NCI-H446 (cell line): ENCODE results near the gene RBPJ.
A peak's percentile ranks its signal among the peaks of the same experiment; 100 is the strongest.

Experiments used
- DNase-seq, 2 experiments: peaks; one replicate each; lab custom pipeline; 2025; lab: John Stamatoyannopoulos, UW

Gene RBPJ

DNA sequence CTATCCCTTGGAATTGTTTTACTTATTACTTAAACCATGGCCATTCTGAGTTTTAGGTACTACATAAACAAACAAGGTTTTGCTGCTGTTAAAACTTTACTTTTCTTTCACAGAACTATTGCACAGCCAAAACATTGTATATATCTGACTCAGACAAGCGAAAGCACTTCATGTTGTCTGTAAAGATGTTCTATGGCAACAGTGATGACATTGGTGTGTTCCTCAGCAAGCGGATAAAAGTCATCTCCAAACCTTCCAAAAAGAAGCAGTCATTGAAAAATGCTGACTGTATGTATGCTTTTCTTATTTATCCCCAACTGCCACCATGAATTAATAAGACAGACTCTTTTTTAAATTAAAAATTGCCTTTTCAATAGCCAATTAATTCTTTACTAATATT is 99.6 kb downstream of the RBPJ start:
- DNase-seq: no peak

DNA sequence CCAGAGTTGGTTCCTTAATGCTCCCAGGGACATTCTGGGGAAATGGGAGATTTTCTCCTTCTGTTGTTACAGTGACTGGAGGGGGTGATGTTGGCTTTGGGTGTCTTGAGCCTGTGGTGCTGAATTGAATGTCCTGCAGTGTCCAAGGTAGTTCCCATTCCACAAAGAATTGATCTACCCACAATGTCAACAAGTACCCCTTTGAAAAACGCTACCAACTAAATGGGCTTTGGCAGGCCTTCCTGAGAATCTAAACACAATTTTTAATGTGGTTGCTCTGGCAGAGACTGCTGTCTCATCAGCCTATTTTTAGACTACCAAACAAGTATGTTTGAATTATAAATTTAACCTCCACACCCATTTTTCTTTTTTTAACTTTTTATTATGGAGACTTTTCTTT is 100.1 kb downstream of the RBPJ start:
- DNase-seq: no peak

DNA sequence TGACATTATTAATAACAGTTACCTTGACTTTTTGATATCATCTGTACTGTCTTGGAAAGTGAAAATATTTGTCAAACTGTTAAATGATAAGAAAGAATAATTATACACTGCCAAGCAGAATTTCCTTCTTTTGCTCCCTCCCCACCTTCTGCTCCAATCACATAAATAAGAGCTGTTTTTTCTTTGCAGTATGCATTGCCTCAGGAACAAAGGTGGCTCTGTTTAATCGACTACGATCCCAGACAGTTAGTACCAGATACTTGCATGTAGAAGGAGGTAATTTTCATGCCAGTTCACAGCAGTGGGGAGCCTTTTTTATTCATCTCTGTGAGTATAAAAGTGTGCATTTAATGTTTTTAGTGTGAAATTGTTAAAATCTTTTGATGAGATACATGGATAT is 103.3 kb downstream of the RBPJ start:
- no peak for DNase-seq

DNA sequence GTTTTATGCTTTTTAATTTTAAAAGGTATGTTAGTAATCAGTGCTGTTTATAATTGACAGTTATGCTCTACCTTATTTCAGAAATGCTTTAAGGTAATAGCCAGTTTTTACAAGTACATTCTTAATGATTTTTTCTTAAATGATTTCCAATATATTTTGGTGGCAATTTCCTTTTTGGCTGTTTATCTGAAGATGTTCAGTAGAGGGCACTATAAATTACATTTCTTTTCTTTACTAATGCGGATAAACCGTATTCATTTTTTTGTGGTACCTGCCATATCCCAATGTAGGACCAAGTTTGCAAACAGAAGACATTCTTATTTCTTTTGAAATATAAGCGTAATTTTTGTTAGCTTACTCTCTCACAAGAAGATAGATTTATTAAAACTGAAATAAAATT is 104.0 kb downstream of the RBPJ start:
- DNase-seq: no peak

DNA sequence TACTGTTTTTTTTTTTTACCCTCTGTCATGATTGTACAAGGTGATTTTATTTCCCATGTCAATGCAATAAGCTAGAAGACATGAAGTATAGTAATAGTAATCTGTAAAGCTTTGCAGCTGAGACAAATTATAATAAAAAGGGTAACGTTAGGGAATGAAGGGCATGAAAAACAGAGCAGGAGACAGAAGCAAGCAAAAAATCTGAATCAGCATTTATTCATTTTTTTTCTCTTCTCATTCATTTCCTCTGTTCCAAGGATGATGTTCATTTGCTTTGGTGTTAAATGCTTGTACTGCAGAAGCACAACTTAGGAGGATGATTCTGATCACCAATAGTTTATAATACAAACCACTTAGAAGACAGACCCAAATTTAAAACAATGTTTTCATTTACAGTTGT is 105.1 kb downstream of the RBPJ start:
- no peak for DNase-seq

DNA sequence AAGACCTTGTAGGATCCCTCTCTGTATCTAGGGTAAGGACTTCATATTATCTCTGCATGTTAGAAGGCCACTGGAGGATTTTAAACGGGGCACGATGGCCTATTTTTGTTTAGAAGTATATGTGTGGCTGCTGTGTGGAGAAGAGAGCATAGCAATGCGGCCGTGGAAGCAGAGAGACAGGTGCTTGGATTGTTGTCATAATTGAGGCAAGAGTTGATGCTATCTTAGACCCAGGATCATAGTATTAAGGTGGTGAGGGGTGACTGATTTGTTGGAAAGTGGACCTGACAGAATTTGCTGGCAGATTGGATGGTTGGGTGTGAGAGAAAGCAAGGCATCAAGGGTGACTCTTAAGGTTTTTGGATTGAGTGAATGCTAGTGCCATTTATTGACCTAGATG is 106.1 kb downstream of the RBPJ start:
- DNase-seq: no peak

DNA sequence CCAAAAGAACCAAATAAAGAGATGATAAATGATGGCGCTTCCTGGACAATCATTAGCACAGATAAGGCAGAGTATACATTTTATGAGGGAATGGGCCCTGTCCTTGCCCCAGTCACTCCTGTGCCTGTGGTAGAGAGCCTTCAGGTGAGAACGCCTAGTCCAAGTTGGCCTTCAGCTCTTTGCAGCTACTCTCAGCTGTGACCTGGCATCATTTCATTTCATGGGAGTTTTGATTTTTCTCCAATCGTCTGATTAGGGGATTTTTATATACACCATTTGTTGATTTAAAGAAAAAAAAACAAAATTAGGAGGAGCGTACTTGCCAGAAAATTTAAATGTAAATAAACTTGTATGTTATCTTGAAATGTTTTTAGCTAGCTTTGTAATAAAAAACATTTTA is 109.1 kb downstream of the RBPJ start:
- DNase-seq: no peak

DNA sequence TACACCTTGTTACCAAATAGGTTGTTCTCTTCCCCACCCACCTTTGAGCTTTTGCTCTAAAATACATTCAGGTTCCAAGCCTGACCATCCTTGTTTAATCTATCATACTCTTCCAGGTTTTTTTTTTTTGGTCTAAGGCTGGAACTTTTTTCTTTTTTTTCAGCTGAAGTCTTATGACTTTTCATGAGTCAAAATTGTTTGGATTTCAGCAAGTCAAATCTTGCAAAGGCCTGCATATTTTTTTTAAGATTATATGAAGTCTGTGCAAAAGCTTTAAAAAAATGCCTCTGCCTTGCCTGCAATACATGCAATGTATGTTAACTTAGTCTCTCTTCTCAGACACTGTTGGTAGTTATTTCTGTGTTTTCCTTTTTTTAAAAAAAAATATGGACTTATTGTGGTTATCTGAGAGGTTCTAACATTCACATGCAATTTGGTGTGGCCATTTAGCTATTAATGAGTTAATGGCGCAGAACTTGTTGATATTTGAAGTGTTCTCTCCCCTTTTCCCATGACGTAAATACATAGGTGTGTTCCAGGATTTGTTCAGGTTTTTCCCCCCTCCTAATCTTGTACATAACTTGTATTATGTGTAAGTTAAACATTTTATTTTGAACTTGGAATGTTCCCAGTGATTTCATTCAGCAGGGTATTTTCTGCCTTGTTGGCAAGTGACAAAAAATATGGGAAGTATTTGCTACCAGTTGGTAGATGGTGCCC is 110.8 kb downstream of the RBPJ start:
- DNase-seq: no peak

DNA sequence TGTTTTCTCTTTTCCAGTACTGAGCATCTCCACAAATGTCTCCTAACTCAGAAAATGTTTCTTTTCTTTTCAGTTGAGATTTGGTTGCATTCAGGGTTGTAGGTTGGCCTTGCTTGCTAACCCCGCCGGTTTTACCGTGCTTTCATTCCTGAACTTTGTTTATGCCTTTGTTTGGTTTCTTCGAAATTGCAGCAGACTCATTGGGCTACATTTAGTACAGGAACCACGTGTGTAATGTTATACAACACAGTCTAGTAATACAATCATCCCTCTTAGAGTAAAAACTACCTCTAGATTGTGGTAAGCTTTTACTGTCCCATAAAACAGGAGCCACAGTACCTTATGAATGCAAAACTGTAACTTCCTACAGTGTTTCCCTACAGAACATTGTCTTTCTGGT is 111.6 kb downstream of the RBPJ start:
- DNase-seq: no peak

DNA sequence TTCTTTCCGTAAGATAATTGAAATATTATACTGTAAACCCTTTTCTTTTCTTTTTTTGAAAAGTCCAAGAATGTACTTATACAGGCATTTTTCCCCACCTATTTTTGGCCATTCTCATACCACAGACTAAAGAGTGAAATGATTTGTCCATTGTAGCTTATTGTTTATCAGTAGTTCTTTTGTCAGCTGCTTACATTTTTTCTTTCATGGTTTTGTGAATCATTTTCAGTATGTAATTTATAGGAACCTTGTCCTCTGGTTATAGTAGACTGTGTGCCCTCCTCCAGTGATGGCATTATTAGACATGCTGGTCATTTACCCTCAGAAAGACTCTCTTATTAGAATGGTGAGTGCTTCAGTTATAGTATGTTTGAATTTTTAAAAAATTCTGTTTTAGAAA is 112.7 kb downstream of the RBPJ start:
- DNase-seq: no peak

DNA sequence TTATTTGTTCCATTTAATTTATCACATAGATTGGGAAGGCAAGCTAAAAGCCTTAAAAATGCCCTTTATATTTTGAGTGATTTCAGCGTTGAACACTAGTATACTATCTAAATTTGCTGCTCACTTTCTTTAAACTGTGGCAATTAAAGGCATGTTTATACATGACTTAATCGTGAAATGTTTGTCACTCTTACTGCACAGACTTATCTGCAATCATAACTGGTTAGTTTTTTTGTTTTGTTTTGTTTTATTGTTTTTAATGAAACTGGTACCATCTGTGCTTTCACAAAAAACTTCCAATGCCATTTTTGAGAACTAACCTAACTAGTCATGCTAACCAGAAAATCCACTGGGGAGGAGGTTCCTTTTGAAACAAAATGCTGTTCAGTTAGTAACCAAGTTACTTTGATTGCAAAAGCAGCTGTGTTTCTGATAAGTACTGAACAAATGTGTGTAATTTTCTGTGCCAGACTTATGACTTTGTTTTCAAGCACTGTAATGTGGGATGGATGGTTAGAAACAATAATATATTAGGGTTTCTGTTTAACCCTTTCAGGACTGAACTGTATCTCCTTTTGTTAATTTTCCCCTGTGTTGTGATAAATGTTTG is 113.3 kb downstream of the RBPJ start:
- DNase-seq: no peak

DNA sequence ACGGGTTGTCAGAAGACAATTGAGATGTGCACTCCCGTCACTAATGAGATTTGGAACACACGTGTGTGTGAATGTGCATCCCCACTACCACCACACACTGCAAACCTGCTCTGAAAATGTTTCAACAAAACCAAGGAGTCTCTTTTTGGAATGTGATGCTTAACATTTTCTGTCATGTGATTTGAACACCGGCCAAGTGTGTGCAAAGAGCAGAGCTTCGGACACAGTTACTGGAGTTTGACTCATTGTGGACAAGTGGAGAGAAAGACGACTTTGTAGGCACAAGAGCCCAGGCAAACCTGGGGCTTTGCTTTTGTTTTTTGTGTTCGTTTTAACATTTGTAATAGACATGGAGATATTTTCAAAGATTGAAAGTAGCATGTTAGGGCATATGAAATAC is 120.3 kb downstream of the RBPJ start:
- no peak for DNase-seq

DNA sequence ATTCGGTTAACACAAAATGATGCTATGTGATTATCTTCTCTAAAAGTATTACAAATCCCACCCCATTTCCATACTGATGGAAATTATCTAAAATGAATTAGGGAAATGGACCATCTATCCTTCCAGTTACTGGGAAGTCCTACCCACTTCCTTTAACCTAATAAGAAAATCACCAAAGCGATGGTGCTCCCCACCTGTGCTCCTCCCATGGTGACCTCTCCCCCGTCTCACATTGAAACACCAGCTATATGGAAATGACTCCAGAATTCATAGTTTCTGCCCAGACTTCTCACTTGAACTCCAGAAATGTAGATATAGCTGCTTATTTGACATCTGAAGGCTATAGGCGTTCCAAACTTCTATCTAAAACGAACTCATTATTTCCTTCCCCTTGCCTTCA is 121.0 kb downstream of the RBPJ start:
- no peak for DNase-seq

DNA sequence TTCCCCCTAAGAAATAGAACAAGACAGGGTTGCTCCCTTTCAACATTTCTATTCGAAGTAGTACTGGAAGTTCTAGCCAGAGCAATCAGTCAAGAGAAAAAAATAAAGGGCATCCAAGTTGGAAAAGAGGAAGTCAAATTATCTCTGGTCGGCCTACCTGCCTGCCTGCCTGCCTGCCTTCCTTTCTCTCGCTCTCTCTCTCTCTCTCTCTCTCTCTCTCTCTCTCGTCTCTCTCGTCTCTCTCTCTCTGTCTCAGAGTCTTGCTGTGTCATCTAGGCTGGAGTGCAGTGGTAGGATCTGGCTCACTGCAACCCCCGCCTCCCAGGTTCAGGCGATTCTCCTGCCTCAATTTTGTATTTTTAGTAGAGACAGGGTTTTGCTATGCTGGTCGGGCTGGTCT is 126.6 kb downstream of the RBPJ start:
- no peak for DNase-seq

DNA sequence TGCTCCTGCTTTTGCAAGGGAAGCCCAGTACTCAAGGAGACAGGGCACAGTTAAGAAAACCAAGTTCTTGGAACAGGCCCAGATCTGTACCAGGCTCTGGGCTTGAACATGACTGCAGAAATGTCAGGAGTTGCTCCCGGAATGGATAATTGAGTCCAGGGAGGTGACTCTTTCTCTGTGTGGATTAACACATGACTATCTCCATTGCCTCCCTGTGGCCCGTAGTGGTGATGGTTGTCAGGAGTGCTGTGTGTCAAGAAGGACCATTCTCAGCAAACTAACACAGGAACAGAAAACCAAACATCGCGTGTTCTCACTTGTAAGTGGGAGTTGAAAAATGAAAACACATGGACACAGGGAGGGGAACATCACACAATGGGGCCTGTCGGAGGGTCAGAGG is 129.6 kb downstream of the RBPJ start:
- DNase-seq: no peak

DNA sequence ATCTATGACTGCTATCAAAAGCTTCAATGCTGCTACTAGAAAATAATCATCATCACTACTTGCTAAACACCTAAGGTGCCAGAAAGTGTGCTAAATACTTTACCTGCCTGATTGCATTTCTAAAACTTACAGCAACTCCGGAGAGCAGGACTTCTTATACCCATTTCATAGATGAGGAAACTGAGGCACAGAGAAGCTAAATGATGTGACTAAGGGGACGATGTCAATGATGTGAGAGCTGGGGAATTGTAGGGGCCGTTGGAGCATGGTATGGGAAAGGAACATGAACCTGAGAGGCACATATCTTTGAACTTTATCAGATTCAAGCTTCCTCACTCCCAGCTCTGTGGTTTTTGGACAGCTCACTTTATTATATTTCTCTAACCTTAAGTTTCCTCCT is 130.8 kb downstream of the RBPJ start:
- DNase-seq: no peak

DNA sequence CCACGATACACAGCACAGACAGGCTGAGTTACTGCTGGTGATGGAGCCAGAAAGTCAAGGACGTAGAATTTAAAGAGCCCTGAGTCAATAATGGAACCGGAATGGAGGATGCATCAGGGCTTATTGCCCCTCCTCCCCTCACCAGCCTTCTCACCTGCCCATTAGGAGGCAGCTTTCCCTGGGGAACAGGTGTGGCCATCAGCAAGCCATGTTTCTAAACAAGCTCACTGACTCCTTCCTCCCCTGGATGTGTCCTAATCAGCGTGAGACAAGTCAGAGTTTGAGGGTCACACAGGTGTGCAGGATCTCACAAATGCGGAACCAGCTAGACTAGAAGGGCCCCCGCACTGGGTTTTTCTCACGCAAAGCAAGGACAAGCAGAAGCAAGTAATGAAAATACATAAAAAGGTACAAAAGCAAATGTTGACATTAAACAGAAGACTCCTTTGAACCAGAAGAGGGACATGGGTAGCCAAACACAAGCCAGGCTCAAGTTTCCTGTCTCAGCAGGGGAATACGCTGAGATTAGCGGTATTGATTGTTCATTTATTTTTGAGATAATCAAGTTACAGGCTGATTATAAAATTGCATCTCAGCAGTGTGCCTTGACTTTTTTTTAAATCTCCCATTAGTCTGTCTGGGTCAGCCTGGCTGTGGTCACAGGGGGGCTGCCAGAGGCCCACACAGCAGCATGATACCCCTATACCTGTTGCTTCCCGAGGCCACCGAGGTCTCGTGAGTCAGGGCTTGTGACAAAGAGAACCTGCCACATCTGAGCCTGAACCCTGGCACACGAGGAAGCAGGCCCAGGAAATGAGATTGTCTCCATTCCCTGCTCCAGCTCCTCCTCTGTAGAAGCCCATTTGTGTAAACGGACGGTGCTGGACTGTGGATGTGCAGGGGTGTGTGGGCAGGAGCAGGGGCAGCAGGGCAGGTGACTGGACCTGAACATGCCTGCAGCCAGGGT is 132.0 kb downstream of the RBPJ start:
- DNase-seq: no peak

DNA sequence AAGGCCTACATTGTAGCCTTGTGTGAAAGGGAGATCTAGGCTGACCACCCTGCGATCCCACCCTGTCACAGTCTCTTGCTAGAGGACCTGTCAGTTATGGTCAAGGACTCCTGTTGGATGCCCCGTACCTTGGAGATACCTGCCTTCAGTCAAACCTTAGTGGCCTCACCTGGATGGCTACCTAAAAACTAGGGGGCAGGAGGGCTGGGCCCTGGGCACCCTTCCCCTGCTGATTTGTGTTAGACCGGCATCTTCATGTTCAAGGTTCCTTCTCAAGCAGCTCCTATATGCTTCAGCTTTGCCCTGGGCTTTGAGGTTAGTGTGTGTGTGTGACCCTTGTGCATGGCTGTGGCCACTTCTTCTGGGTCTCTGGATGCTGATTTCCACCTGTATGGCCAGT is 134.1 kb downstream of the RBPJ start:
- DNase-seq: no peak

DNA sequence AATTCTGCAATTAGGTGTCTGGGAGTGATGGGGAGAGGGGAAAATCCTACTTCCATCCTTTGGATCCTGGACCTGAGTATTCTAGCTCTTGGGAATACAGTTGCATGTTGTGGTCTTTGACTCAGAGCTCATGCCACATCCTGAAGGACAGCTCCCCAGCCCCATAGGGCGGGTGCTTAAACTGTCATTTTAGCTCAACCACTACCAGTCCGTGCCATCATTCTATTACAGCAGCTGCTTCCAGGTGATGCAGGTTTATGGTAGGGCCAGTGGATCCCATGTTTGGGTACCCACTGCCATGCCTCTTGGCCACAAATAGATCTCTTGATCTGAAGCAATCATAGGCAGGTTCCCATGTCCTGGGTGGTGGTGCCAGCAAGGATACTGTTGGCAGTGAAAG is 134.8 kb downstream of the RBPJ start:
- no peak for DNase-seq

DNA sequence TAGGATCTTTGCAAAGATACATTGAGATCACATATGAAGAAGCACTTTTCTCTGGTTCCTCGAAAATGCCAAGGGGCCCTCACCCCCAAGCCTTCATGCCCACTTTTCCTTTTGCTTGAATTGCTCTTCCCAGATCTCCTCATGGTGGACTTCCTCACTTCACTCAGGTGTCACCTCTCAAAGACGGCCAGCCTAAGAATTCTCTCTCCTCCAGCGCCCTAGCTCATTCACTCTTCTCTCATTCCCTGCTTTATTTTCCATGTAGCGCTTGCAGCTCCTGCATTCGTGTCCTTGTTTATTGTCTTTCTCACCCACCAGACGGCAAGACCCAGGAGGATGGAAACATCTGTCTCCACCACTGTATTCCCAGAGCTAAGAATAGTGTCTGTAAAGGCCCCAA is 136.6 kb downstream of the RBPJ start:
- no peak for DNase-seq

DNA sequence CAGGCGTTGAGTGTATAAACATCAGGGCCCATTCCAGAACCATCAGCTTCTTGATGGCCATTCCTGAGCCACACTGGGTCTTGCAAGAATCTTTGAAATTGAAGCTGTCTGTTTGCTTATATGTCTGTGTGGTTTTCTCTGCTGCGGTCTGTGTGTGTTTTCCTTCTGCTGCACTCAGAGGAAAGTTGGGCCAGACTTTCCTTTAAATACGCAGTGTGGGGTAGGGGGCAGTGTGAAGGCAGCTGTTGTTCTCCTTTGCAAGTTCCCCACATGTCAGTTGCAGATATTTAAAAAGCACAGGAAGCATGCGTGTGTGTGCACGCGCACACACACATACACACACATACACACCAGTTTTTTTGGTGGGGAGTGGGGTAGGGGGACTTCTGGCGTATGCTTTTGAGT is 137.3 kb downstream of the RBPJ start:
- no peak for DNase-seq

DNA sequence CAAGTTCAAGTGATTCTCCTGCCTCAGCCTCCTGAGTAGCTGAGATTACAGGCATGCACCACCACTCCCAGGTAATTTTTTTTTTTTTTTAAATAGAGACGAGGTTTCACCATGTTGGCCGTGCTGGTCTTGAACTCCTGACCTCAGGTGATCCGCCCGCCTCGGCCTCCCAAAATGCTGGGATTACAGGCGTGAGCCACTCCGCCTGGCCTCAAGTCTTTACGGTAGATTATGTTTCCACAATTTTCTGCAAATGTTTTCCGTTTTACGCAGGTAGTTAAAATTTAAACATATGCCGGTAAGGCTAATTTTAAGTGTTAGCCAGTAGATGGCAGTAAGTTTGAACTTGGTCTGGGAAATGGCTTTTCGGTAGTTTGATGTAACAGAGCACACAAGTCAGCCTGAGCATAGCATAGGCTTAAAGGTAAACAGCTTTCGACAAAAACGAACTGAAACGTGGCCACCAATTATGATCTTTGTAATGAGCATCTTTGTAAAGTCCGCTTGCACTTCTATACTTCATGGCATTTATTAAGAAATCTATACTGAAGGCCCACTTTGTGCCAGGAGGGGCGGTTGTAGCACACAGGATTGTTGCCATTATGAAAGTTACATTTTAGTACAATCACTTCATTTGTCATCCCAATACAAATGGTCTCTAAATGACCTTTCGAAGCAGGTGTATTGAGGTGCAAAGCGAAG is 138.4 kb downstream of the RBPJ start:
- peak in 1 of 2 experiments; percentile 58 for DNase-seq
